HG03159 (cell line): Measurements from ENCODE around the gene DNMBP.
"Not testable (repeated sequence)": the region's sequence is repeated elsewhere in the genome, so short reads cannot be mapped to it uniquely, and the experiment has no call there.

Experiments
- ATAC-seq: cut with Tn5 transposase; IDR thresholded peaks from one replicate; pipeline ENCODE4 v1.9.1; 2021; ENCODE audit warnings: mild to moderate bottlenecking, moderate library complexity; ENCODE audit not compliant: unreplicated experiment

The DNMBP gene

GRCh38 chr10:99870123-99870730 lies 139.5 kb downstream of the DNMBP start:
- ATAC-seq = peak; percentile 46

GRCh38 chr10:99869581-99870122 lies 140.1 kb downstream of the DNMBP start:
- no peak for ATAC-seq

GRCh38 chr10:99867250-99867649 lies 142.5 kb downstream of the DNMBP start:
- not testable (repeated sequence) for ATAC-seq

- not testable (repeated sequence) for ATAC-seq
Measured at GRCh38 chr10:99863535-99864240, 146.1 kb downstream of the DNMBP start.

- no peak for ATAC-seq
Measured at GRCh38 chr10:99860466-99860865, 149.3 kb downstream of the DNMBP start.

- ATAC-seq = no peak
Measured at GRCh38 chr10:99859585-99859984, 150.2 kb downstream of the DNMBP start.

- ATAC-seq = no peak
Measured at GRCh38 chr10:99858849-99859248, 150.9 kb downstream of the DNMBP start.

GRCh38 chr10:99855479-99856071 lies 154.2 kb downstream of the DNMBP start:
- ATAC-seq = no peak

GRCh38 chr10:99854860-99855259 lies 154.9 kb downstream of the DNMBP start:
- no peak for ATAC-seq

GRCh38 chr10:99853655-99854054 lies 156.1 kb downstream of the DNMBP start:
- no peak for ATAC-seq

- no peak for ATAC-seq
Measured at GRCh38 chr10:99852481-99853213, 157.1 kb downstream of the DNMBP start.

- ATAC-seq = no peak
Measured at GRCh38 chr10:99851825-99852224, 157.9 kb downstream of the DNMBP start.

- no peak for ATAC-seq
Measured at GRCh38 chr10:99850767-99851340, 158.9 kb downstream of the DNMBP start.

GRCh38 chr10:99850021-99850766 lies 159.6 kb downstream of the DNMBP start:
- no peak for ATAC-seq

- no peak for ATAC-seq
Measured at GRCh38 chr10:99849536-99849935, 160.2 kb downstream of the DNMBP start.

- no peak for ATAC-seq
Measured at GRCh38 chr10:99849057-99849456, 160.7 kb downstream of the DNMBP start.

- ATAC-seq = no peak
Measured at GRCh38 chr10:99845837-99846382, 163.8 kb downstream of the DNMBP start.

- no peak for ATAC-seq
Measured at GRCh38 chr10:99844433-99844955, 165.3 kb downstream of the DNMBP start.

- no peak for ATAC-seq
Measured at GRCh38 chr10:99843310-99843709, 166.4 kb downstream of the DNMBP start.

- no peak for ATAC-seq
Measured at GRCh38 chr10:99841746-99842145, 168.0 kb downstream of the DNMBP start.
